Testis (tissue), 2 donors: ENCODE data around the gene UBR3.

ENCODE experiments used
- POLR2A ChIP-seq: fragments of 450-650 bp; IDR thresholded peaks from one replicate; pipeline ENCODE4 v1.6.1; 2017; ENCODE audit warnings: antibody characterized with exemption, mild to moderate bottlenecking, moderate library complexity
- TF ChIP-seq, protein P1 (sequence below), 3 experiments: fragments of 450-650 bp in 2 of 3; fragments of 200-600 bp in 1 of 3; sonication (generic) in 1 of 3; IDR thresholded peaks; one replicate each; pipeline ENCODE4 v1.5.1; 2016 to 2019; ENCODE audit warnings: antibody characterized with exemption in 3 of 3, mild to moderate bottlenecking in 2 of 3, moderate library complexity in 1 of 3

DNA sequence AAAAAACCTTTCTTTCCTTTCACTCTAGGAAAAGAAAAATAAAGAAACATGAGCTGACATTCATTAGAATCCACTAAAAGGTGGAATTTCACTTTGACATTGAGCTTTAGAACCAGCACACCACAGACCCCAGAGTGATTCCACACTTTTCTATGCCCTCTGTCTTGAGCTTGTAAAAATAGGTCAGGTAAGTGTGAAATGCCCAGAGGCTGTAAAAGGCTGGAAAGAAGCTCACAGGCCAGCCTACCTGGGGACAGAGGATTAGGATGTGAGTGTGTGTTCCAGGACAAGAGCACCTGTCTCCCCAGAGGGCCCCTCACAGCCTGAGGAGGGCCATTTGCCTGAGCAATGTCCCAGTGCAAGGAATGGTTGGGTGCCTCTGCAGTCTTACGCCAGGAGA, 294.4 kb downstream of the UBR3 start:
- TF ChIP-seq POLR2A, result no peak
- TF ChIP-seq, protein P1, sequence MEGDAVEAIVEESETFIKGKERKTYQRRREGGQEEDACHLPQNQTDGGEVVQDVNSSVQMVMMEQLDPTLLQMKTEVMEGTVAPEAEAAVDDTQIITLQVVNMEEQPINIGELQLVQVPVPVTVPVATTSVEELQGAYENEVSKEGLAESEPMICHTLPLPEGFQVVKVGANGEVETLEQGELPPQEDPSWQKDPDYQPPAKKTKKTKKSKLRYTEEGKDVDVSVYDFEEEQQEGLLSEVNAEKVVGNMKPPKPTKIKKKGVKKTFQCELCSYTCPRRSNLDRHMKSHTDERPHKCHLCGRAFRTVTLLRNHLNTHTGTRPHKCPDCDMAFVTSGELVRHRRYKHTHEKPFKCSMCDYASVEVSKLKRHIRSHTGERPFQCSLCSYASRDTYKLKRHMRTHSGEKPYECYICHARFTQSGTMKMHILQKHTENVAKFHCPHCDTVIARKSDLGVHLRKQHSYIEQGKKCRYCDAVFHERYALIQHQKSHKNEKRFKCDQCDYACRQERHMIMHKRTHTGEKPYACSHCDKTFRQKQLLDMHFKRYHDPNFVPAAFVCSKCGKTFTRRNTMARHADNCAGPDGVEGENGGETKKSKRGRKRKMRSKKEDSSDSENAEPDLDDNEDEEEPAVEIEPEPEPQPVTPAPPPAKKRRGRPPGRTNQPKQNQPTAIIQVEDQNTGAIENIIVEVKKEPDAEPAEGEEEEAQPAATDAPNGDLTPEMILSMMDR (IDR thresholded peaks at IDR 0.05), result no peak
